SW480 (cell line): ENCODE data around the gene SCN1B.

Experiments used
- DNase-seq: peaks from one replicate; pipeline ENCODE4 v3.0.0-alpha.2; 2016; ENCODE audit warnings: low spot score

Gene SCN1B

DNA sequence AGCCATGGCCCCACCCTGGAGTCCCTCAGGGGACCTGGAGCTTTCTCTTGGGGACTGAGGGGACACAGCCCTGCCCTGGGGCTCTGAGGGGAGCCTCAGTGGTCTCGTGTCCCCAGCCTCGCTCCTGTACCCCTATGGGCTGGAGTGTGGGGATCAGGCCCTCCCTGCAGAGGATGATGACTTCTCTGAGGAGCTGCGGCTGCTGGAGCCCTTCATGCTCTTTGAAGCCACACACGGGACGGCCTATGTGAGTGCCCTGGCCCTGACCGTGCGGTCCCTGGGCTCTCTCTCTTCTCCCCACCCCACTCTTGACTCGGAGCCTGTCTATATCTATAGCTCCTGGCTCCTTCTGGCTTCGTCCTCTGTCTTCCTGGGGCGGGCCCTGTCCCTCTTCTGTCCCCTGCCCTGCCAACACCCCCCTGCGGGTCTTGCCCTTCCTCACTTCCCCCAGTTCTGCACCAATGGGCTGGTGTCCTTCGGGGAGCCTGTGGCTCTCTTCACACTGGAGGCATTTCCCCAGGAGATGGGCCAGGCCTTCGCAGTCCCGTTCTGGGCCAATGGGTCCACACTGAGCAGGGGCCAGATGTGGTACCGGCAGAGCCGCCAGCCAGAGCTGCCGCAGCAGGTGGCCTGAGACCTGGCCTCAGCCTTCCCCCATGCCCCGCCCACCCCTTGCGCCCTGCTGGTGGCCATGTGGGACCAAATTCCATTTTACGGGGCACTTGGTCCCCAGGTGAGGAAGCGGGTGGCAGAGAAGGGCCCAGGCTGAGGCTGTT, 44.3 kb downstream of the SCN1B start:
- no peak for DNase-seq

DNA sequence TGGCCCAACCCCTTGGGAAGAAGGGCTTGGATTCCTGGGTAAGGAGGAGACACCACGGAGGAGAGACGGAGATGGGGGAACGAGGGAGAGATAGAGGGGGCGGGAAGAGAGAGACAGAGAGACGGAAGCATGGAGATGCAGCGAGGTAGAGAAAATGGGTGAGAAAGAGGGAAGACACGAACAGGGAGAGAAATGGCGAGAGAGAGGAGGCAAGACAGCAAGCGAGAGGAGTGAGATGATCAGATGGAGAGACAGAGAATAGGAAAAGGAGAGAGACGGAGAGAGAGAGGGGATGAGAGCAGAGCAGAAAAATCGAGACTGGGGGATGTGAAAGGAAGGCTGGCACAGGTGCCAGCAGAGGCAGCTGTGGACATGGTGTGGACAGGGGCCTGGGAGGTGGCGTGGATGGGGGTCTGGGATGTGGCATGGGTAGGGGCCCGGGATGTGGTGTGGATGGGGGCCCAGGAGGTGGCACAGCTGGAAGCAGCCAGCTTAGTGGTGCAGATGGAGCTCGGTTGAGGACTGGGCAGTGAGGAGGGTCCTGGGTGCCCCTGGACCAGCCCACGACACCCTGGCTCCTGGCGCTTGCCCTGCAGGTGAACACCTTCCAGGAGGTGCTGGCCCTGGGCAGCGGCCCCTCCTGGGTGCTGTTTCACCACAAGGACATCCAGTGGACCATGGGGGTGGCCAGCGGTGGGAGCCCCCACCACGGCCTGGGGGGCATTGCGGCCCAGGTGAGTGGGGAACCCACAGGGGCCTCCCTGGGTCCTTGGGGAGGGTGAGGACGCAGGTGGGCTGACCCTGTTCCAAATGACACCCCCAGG, 45.1 kb downstream of the SCN1B start:
- DNase-seq: no peak

DNA sequence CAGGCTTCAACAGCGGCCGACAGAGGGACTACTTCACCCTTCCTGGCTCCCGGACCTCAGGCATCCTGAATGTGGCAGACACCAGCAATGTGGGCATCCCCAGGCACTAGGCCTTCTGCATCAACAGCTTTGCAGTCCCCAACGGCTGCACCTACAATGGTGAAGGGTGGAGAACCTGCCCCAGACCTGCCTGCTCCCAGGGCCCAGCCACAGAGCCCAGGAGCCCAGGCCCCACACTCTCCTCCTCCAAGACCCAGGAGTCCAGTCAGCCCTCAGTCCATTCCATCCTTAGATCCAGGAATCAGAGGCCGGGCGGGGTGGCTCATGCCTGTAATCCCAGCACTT, 45.7 kb downstream of the SCN1B start:
- DNase-seq: no peak

DNA sequence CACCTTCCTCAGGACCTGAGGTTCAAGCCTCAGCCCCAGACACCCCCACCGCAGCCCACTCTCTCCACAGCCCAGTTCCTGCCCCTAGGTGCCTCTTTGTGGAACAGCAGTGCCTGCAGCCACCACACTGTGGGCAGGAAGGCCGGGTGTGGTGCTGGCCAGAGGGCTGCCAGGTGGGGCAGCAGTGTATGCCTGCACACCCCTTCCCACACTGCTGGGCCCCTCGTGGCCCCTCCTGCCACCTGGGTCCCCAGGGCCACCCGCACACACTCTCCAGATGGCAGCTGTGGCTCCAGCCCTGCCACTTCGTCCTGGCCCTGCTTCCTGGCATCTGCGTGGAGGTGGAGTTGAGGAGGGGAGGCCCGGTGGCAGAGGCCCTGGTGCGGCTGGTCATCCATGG, 46.4 kb downstream of the SCN1B start:
- no peak for DNase-seq

DNA sequence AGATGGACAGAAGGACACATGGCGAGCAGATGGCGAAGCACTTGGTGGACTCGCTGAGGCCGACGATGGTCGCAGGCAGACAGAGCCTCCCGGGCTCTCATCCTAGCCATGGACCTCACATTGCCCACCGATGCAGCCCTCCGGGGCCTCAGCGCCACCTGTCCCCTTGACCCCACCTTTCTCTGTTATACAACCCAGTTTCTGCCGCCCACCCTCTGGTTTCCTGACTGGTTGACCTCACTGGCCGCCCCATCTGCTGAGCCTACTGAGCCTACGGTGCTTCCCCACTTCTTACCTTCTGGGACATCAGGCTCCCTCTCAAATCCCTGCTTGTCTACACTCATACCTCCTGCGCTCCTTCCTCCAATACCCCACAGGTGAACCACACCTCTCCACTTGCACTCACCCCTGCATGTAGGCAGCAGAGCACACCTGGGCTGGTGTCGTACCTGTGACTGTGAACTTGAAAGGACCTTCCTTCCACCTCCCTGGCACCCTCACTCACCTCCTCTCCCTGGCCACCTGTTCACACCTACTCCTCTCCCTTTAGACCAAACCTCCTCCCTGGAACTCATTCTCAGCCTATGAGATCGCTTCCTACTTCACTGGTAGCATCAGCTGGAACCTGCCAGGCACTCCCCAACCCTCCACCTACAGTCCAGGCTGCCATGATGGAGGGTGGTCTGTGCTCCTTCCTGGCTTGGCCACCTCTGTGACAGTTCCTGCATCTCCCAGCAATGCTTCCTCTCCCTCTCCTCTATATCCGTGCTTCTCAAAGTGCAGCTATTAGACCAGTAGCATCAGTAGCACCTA, 47.3 kb downstream of the SCN1B start:
- DNase-seq: no peak

DNA sequence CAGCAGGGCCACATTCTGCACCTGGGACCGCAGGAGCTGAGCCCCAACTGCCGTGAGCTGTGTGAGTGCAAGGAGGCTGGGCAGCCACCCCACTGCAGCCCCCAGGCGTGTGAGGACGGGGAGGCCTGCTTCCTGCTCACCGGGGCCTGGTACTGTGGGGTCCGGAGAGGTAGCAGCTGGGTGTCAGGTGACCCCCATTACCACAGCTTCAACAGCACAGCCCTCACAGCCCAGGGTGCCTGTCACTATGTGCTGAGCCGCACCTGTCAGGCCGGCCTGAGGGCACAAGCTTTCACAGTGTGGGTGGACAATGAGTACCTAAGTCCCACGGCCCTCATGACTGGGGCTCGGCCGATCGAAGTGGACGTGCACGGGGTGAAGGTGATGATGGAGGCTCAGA, 49.6 kb downstream of the SCN1B start:
- no peak for DNase-seq

DNA sequence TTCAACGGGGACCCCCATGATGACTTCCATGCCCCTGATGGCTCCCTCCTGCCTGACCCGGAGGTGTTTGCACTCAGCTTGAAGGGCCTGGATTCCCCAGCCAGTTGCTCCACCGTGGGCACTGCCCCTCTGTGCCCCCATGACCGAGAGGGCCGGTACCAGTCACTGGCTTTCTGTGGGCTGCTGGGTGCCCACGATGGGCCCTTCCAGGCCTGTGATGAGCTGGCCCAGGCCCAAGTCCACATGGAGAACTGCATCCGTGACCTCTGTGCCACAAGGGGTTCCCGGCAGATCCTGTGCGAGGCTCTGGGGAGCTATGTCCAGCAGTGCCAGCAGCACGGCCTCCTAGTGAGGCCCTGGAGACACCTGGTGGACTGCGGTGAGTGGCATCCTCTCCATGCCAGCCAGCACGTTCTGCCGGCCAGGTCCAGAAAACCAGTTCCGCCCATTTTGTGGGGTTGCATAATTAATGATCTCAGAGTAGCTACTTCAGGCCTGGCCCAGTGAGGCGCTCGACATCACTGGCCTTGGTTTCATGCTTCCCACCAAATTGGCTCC, 50.4 kb downstream of the SCN1B start:
- no peak for DNase-seq

DNA sequence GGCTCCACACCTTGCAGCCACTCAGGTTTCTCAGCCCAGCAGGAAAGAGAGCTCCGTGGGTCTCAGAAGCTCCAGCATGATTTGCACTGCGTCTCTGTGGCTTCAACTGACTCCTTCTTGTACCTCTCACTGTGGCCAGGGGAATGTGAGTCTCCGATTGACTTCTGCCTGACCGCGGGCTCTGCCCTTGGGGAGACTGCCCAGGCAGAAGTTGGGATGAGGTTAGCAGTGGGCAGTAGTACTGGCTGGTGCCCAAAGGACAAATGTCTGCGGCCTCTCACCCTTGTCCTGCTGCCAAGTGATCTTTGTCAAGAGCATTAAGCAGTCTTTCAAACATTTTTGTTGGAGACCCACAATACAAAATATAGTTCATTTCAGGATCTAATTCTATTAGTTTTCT, 50.9 kb downstream of the SCN1B start:
- no peak for DNase-seq

DNA sequence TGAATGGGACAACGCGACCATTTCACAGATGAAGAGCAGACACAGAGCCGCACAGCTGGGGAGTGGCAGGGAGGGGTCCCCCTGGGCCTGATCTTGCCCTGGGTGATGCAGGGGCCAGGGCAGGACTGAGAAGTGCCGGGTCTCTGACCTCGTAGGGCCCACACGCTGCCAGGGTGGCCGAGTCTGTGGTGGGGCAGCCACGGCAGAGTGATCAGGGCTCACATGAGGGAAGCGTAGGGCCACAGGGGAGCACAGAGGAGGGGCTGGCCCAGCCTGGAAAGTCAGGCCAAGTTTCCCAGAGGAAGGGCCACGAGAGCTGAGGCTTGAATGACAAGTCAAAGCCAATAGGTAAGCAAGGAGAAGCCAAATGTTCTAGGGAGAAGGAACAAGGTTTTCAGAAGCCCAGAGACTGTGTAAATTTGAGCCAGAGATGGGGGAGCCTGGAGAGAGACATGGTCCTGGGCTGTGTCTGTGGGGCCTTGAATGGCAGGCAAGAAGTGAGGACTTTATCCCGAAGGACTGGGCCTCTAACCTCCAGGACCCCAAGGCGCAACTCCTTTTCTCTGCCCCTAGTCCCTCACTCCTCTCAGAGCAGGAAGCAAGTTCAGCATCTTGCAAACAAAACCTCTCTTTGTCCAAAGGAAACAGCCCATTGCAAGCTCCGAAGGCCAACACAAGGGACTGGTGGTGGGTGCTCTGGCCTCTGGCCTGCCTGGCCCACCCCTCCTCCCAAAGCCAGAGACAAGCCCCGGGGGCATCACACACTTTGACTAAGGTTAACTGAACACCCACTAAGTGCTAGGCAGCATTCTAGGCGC, 53.6 kb downstream of the SCN1B start:
- no peak for DNase-seq

DNA sequence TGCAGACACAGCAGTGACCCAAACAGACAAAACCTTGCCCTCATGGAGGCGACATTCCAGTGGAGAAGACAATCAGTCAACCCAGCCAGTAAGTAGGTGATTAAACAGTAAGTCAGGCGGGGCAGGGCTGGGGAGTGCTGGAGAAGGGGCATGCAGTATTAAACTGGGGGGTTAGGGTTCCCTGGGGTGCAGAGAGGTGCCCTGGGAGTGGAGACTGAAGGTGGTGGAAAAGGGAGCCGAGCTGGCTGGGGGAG, 54.2 kb downstream of the SCN1B start:
- DNase-seq: no peak

DNA sequence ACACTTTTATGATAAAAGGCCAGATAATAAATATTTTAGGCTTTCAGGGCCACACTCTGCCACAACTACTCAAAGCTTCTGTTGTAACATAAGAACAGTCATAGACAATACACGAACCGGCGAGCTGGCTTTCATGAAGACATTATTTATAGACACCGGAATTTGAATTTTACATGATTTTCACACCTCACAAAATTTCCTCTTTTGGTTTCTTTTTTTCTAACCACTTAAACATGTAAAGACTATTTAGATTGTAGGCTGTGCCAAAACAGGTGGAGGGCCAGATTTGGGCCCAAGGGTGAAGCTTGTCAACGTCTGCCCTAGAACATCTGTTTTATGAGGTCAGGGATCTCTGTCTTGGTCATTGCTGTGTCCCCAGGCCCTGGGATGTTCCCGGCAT, 55.7 kb downstream of the SCN1B start:
- no peak for DNase-seq

DNA sequence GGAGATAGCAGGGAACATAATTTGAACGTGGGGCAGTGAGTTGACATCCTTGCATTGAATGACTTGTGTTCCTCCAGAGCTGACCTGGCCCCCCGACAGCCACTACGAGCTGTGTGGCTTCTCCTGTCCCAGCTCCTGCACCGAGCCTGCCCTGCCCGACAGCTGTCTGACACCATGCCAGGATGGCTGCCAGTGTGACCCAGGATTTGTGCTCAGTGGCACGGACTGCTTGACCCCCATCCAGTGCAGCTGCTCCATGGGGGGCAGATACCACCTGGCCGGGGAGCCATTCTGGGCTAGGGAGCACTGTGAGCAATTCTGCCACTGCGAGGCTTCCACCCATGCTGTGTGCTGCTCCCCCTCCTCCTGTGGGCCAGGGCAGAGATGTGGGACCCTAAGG, 56.2 kb downstream of the SCN1B start:
- no peak for DNase-seq

DNA sequence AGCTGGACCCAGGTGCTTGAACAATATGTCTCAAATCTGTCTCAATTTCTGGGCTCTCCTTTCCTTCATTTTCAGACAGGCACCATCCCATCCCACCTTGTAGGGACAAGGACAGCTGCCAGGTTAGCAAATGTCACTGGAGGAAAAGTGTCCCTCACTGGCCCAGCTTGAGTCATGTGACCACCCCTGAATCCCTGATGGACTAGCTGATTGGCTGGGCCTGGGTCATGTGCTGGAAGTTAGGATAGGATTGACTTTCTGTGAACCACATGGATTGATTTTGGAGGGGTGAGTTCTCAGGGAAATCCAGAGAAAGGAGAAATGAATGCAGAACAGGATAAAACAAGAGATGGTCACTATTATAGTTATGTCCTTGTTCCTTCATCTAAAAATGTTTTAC, 57.1 kb downstream of the SCN1B start:
- peak; percentile 26 for DNase-seq

DNA sequence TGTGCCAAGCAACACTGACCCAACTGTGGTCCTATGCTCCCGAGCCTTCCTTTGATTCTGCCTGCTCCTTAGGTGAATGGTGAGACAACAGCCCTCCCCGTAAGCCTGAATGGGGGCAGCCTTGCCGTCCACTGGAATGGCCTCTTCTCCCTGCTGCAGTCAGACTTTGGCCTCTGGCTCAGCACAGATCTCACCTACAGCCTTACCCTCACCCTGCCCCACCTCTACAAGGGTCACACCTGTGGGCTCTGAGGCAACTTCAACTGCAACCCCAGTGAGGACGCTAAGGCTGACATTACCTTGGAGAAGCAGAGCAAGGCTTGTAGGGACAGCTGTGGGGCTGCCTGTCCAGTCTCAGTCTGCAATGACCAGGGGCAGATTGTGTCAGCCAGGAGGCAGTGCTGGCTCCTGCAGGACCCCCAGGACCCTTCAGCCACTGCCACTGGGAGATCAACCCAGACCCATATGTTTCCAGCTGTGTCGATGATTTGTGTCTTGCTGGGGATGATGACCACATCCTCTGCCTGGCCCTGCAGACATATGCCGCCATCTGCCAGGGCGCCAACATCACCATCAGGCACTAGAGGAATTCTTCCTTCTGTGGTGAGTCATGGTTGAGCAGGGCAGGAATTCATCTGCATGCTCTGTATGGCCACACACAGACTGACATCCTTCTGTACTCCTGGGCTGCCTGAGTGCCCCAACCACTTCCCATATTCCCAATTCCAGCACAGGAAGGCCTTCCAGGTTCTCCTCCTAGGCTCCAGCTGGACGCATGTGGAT, 58.1 kb downstream of the SCN1B start:
- DNase-seq: peak; percentile 84

DNA sequence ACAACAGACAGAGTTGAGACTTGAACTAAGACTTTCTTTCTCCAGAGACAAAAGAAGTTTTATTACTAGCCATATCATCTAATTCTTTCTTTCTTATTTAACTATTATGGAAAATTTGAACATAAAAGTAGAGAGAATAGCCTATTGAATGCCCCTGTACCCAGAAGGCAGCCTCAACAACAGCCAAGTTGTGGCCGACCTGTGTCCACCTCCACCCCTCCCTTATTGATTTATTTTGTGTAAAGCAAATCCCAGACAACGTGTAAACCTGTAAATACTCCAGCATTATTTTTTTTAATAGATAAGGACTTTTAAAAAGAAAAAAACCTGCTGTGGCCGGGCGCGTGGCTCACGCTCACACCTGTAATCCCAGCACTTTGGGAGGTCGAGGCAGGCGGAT, 59.3 kb downstream of the SCN1B start:
- DNase-seq: no peak
